Islet precursor cell (in vitro differentiated cells): ENCODE data around the gene SMG6.
A peak's percentile ranks its signal among the peaks of the same experiment; 100 is the strongest.

Experiments
- DNase-seq: peaks from one replicate; pipeline ENCODE4 v3.0.0-alpha.2; 2018

Gene SMG6

GRCh38 chr17:2197271-2197670, 106.3 kb downstream of the SMG6 start:
- DNase-seq: no peak

- DNase-seq: no peak
Observed at GRCh38 chr17:2195729-2196128, 107.9 kb downstream of the SMG6 start.

- DNase-seq: peak; percentile 78
Observed at GRCh38 chr17:2194889-2195335, 108.7 kb downstream of the SMG6 start.

GRCh38 chr17:2192367-2193057, 111.1 kb downstream of the SMG6 start:
- DNase-seq: peak; percentile 94

- DNase-seq: no peak
Observed at GRCh38 chr17:2191785-2192184, 111.8 kb downstream of the SMG6 start.

GRCh38 chr17:2191227-2191626, 112.4 kb downstream of the SMG6 start:
- no peak for DNase-seq

- no peak for DNase-seq
Observed at GRCh38 chr17:2190014-2190413, 113.6 kb downstream of the SMG6 start.

GRCh38 chr17:2188971-2189630, 114.5 kb downstream of the SMG6 start:
- DNase-seq: no peak

GRCh38 chr17:2187758-2188157, 115.8 kb downstream of the SMG6 start:
- DNase-seq: no peak

- no peak for DNase-seq
Observed at GRCh38 chr17:2186937-2187336, 116.6 kb downstream of the SMG6 start.

- no peak for DNase-seq
Observed at GRCh38 chr17:2184993-2185931, 118.3 kb downstream of the SMG6 start.

- DNase-seq: peak; percentile 26
Observed at GRCh38 chr17:2183346-2183745, 120.2 kb downstream of the SMG6 start.

- DNase-seq: no peak
Observed at GRCh38 chr17:2181897-2182448, 121.6 kb downstream of the SMG6 start.

- DNase-seq: no peak
Observed at GRCh38 chr17:2181206-2181896, 122.2 kb downstream of the SMG6 start.

- DNase-seq: no peak
Observed at GRCh38 chr17:2180768-2181167, 122.8 kb downstream of the SMG6 start.

GRCh38 chr17:2179615-2180295, 123.8 kb downstream of the SMG6 start:
- DNase-seq: no peak

- DNase-seq: no peak
Observed at GRCh38 chr17:2178798-2179501, 124.6 kb downstream of the SMG6 start.

- DNase-seq: no peak
Observed at GRCh38 chr17:2177235-2177811, 126.3 kb downstream of the SMG6 start.

GRCh38 chr17:2176499-2177169, 127.0 kb downstream of the SMG6 start:
- no peak for DNase-seq

- DNase-seq: no peak
Observed at GRCh38 chr17:2175294-2175628, 128.3 kb downstream of the SMG6 start.
